ENCODE results near the gene KRTDAP.

DNA sequence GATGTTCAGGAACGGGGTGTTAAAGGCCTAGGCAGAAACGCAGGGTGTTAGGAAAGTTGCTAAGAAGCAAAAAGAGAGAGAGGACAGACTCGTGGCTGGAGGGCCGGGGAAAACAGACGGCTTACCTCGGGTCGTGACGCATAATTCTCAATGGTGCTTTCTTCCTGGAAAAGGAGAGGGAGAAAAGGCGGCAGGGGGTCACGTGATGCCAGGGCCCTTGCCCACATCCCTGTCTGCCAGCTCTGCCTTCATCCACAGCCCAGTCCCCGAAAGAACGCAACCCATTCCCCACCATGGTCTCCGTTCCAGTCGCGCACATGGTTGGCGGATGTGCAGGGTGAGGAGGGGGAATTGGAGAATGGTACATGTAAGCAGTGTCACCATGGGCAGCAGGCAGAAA is 1.6 kb downstream of the KRTDAP start:
- TF ChIP-seq, protein P1, sequence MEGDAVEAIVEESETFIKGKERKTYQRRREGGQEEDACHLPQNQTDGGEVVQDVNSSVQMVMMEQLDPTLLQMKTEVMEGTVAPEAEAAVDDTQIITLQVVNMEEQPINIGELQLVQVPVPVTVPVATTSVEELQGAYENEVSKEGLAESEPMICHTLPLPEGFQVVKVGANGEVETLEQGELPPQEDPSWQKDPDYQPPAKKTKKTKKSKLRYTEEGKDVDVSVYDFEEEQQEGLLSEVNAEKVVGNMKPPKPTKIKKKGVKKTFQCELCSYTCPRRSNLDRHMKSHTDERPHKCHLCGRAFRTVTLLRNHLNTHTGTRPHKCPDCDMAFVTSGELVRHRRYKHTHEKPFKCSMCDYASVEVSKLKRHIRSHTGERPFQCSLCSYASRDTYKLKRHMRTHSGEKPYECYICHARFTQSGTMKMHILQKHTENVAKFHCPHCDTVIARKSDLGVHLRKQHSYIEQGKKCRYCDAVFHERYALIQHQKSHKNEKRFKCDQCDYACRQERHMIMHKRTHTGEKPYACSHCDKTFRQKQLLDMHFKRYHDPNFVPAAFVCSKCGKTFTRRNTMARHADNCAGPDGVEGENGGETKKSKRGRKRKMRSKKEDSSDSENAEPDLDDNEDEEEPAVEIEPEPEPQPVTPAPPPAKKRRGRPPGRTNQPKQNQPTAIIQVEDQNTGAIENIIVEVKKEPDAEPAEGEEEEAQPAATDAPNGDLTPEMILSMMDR (IDR thresholded peaks at IDR 0.05 in 2 of 3, conservative IDR thresholded peaks at IDR 0.05 in 1 of 3; ENCODE audit: control insufficient read depth in 2 of 3, extremely low read depth in 1 of 3, insufficient read depth in 1 of 3, low read depth in 3 of 3, low read length in 3 of 3) = no peak
- TF ChIP-seq CEBPB (IDR thresholded peaks at IDR 0.05; ENCODE audit: borderline replicate concordance in 1 of 2, low read depth in 2 of 2, low read length in 2 of 2) = no peak

All from GM12878 (cell line).